Activated B cell treated with CpG ODN at 0.5 μM for 24 hours (primary cell): ENCODE data around the gene A3GALT2. TPM values are rescaled to one million over a fixed set of nuclear protein-coding genes. Genes with fewer than 3 reads are reported as not detected.

ENCODE experiments used
- ATAC-seq: fragments of 200-7000 bp; cut with Tn5 transposase; one replicate; pipeline ENCODE4 v1.10.0; 2021; ENCODE audit warnings: low read depth, mild to moderate bottlenecking, moderate library complexity
- CTCF ChIA-PET: fragments of 350-600 bp; sonication (Branson Sonifier 250); formaldehyde crosslinking; loops from one replicate; lab custom pipeline; 2021; ENCODE audit warnings: antibody characterized with exemption; lab: Charles Lee
- POLR2A ChIA-PET: fragments of 350-600 bp; sonication (Branson Sonifier 250); formaldehyde crosslinking; loops from one replicate; lab custom pipeline; 2021; ENCODE audit warnings: antibody characterized with exemption; lab: Charles Lee
- DNase-seq: peaks from one replicate; pipeline ENCODE4 v3.0.0; 2022
- H3K27ac Mint-ChIP-seq: one replicate; pipeline ENCODE4 v1.8.0; 2020; ENCODE audit warnings: mixed read lengths
- H3K27me3 Mint-ChIP-seq: one replicate; pipeline ENCODE4 v1.8.0; 2021; ENCODE audit warnings: mixed read lengths
- H3K36me3 Mint-ChIP-seq: one replicate; pipeline ENCODE4 v1.8.0; 2021; ENCODE audit warnings: low read depth, mixed read lengths
- H3K4me1 Mint-ChIP-seq: one replicate; pipeline ENCODE4 v1.8.0; 2021; ENCODE audit warnings: mixed read lengths
- H3K4me3 Mint-ChIP-seq: one replicate; pipeline ENCODE4 v1.8.0; 2020; ENCODE audit warnings: mild to moderate bottlenecking, mixed read lengths
- H3K9me3 Mint-ChIP-seq: one replicate; pipeline ENCODE4 v1.8.0; 2020; ENCODE audit warnings: mixed read lengths
- CTCF ChIP-seq: fragments of 200-600 bp; IDR thresholded peaks from one replicate; pipeline ENCODE4 v1.8.0; 2022; ENCODE audit warnings: antibody characterized with exemption, mild to moderate bottlenecking
- intact Hi-C: fragments of 100-400 bp; cut with micrococcal nuclease; formaldehyde crosslinking; loops from one replicate; pipeline ENCODE4 v1.15.1; 2024
- total RNA-seq: library from RNA; stranded (reverse); gene quantifications from 2 replicates; pipeline ENCODE4 v1.2.3, GENCODE V29; 2022

A3GALT2 gene
- total RNA-seq, 1 donor from 2014 or later = not detected

GRCh38 chr1:33358795-33359503, 38.1 kb upstream of the A3GALT2 start:
- Mint-ChIP-seq H3K27ac (no peak overlapping the region), H3K9me3 (no peaks in the 10 kb centered on the region), H3K27me3 (peaks cover 3% of the 10 kb centered on the region), H3K4me3 (no peak overlapping the region), H3K4me1 (peaks cover 3% of the 10 kb centered on the region), H3K36me3 (no peaks in the 10 kb centered on the region)
- ChIA-PET POLR2A (no interaction called here), CTCF (interaction anchor here (1.0 kb wide), 1 partner anchor 11 kb away, joined by 3 read pairs; no protein-coding TSS in a partner anchor)
- intact Hi-C loops = no loop called here
- ATAC-seq (no peak), DNase-seq (no peak)
- no peak for TF ChIP-seq CTCF

- intact Hi-C loops = no loop called here
- ATAC-seq (no peak), DNase-seq (no peak)
- CTCF ChIA-PET = interaction anchor here (1.0 kb wide), 1 partner anchor 12 kb away, joined by 3 read pairs; no protein-coding TSS in a partner anchor
- no peak overlapping the region for H3K27ac Mint-ChIP-seq
- peaks cover 3% of the 10 kb centered on the region for H3K27me3 Mint-ChIP-seq
- no peaks in the 10 kb centered on the region for H3K36me3 Mint-ChIP-seq
- H3K9me3 Mint-ChIP-seq = no peaks in the 10 kb centered on the region
- POLR2A ChIA-PET = no interaction called here
- H3K4me3 Mint-ChIP-seq = no peak overlapping the region
- no peak for TF ChIP-seq CTCF
- H3K4me1 Mint-ChIP-seq = peaks cover 3% of the 10 kb centered on the region
Measured at GRCh38 chr1:33358114-33358794, 37.4 kb upstream of the A3GALT2 start.

GRCh38 chr1:33357099-33357498, 36.2 kb upstream of the A3GALT2 start:
- Mint-ChIP-seq H3K4me3 (no peak overlapping the region), H3K27ac (no peak overlapping the region), H3K4me1 (peaks cover 3% of the 10 kb centered on the region), H3K27me3 (peaks cover 3% of the 10 kb centered on the region), H3K9me3 (no peaks in the 10 kb centered on the region), H3K36me3 (no peaks in the 10 kb centered on the region)
- DNase-seq = no peak
- intact Hi-C loops = no loop called here
- no peak for TF ChIP-seq CTCF
- ChIA-PET CTCF (no interaction called here), POLR2A (no interaction called here)
- ATAC-seq = no peak

GRCh38 chr1:33354707-33355316, 33.9 kb upstream of the A3GALT2 start:
- no peaks in the 10 kb centered on the region for H3K9me3 Mint-ChIP-seq
- POLR2A ChIA-PET = interaction anchor here (0.6 kb wide), 1 partner anchor 1258 kb away, joined by 4 read pairs; no protein-coding TSS in a partner anchor
- no peaks in the 10 kb centered on the region for H3K36me3 Mint-ChIP-seq
- peaks cover 11% of the 10 kb centered on the region for H3K4me1 Mint-ChIP-seq
- DNase-seq (no peak), ATAC-seq (no peak)
- TF ChIP-seq CTCF = no peak
- peaks cover 3% of the 10 kb centered on the region for H3K27me3 Mint-ChIP-seq
- H3K27ac Mint-ChIP-seq = no peak overlapping the region
- CTCF ChIA-PET = interaction anchor here (1.3 kb wide), 1 partner anchor 59 kb away, joined by 3 read pairs; no protein-coding TSS in a partner anchor
- H3K4me3 Mint-ChIP-seq = no peak overlapping the region
- intact Hi-C loops = loop anchor here (5.0 kb wide), 1 partner anchor 58 kb away; no protein-coding TSS in a partner anchor

- no peaks in the 10 kb centered on the region for H3K9me3 Mint-ChIP-seq
- H3K36me3 Mint-ChIP-seq = peaks cover 2% of the 10 kb centered on the region
- ChIA-PET POLR2A (no interaction called here), CTCF (interaction anchor here (1.3 kb wide), 1 partner anchor 58 kb away, joined by 3 read pairs; no protein-coding TSS in a partner anchor)
- TF ChIP-seq CTCF = no peak
- H3K27me3 Mint-ChIP-seq = peaks cover 3% of the 10 kb centered on the region
- DNase-seq = no peak
- ATAC-seq = no peak
- intact Hi-C loops = loop anchor here (5.0 kb wide), 1 partner anchor 56 kb away; no protein-coding TSS in a partner anchor
- no peak overlapping the region for H3K27ac Mint-ChIP-seq
- H3K4me1 Mint-ChIP-seq = peaks cover 17% of the 10 kb centered on the region
- no peak overlapping the region for H3K4me3 Mint-ChIP-seq
Measured at GRCh38 chr1:33353531-33353930, 32.6 kb upstream of the A3GALT2 start.
